Nephron (organoid): ENCODE data around the gene FAM120B.

Experiments used
- H3K27ac Mint-ChIP-seq, 3 experiments: 2 replicates each; pipeline ENCODE4 v1.8.0; 2020; ENCODE audit warnings: mixed read lengths in 3 of 3, mild to moderate bottlenecking in 2 of 3, moderate library complexity in 1 of 3
- H3K27me3 Mint-ChIP-seq: 2 replicates; pipeline ENCODE4 v1.8.0; 2021; ENCODE audit warnings: low read depth, mild to moderate bottlenecking, moderate library complexity, mixed read lengths
- H3K36me3 Mint-ChIP-seq: 2 replicates; pipeline ENCODE4 v1.8.0; 2020; ENCODE audit warnings: low read depth, mixed read lengths
- H3K4me1 Mint-ChIP-seq: 2 replicates; pipeline ENCODE4 v1.8.0; 2020; ENCODE audit warnings: mixed read lengths
- H3K4me3 Mint-ChIP-seq, 3 experiments: 2 replicates each; pipeline ENCODE4 v1.8.0; 2020; ENCODE audit warnings: mild to moderate bottlenecking in 3 of 3, mixed read lengths in 3 of 3, moderate library complexity in 2 of 3
- H3K9me3 Mint-ChIP-seq: 2 replicates; pipeline ENCODE4 v1.8.0; 2020; ENCODE audit warnings: mixed read lengths
- TF ChIP-seq, protein P1 (sequence below), 3 experiments: fragments of 200-600 bp; sonication (generic); IDR thresholded peaks; one replicate each; pipeline ENCODE4 v1.5.0; 2021; ENCODE audit warnings: antibody characterized with exemption in 3 of 3; ENCODE audit not compliant: unreplicated experiment in 3 of 3

FAM120B gene

DNA sequence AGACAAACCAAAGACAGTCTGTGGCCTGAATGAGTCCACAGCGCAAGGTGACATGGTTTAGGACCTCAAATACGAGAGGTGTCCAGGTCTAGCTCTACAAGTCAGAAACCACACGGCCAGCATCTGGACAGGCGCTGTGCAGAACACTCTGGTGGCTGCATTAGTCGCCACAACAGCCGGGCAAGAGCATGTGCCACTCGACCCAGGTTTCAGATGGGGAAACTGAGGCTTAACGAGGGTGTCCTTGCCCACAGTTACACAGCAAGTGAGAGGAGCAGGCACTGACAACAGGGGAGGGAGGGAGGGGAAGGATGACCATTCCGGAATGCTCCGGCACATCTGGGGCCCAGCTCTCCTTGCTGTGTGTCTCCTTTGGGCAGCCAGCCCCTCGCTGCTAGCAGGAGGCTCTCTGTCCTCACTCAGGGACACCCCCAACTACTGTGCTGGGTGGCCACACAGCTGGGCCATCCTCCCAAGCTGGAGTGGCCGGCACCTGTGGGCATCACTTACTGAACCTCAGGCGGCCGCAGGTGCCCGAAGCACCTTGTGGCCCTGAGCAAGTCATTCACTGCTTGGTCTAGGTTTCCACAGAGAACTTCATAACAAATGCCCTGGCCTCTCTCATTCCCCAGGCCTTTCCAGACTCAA, 22.3 kb upstream of the FAM120B start:
- Mint-ChIP-seq H3K36me3 (peaks cover 13% of the 10 kb centered on the region), H3K4me3 (no peak overlapping the region), H3K27ac (no peak overlapping the region), H3K9me3 (no peaks in the 10 kb centered on the region), H3K4me1 (peaks cover 61% of the 10 kb centered on the region), H3K27me3 (peaks cover 57% of the 10 kb centered on the region)
- TF ChIP-seq, protein P1, sequence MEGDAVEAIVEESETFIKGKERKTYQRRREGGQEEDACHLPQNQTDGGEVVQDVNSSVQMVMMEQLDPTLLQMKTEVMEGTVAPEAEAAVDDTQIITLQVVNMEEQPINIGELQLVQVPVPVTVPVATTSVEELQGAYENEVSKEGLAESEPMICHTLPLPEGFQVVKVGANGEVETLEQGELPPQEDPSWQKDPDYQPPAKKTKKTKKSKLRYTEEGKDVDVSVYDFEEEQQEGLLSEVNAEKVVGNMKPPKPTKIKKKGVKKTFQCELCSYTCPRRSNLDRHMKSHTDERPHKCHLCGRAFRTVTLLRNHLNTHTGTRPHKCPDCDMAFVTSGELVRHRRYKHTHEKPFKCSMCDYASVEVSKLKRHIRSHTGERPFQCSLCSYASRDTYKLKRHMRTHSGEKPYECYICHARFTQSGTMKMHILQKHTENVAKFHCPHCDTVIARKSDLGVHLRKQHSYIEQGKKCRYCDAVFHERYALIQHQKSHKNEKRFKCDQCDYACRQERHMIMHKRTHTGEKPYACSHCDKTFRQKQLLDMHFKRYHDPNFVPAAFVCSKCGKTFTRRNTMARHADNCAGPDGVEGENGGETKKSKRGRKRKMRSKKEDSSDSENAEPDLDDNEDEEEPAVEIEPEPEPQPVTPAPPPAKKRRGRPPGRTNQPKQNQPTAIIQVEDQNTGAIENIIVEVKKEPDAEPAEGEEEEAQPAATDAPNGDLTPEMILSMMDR (IDR thresholded peaks at IDR 0.05; ENCODE audit: unreplicated experiment in 3 of 3), result no peak

DNA sequence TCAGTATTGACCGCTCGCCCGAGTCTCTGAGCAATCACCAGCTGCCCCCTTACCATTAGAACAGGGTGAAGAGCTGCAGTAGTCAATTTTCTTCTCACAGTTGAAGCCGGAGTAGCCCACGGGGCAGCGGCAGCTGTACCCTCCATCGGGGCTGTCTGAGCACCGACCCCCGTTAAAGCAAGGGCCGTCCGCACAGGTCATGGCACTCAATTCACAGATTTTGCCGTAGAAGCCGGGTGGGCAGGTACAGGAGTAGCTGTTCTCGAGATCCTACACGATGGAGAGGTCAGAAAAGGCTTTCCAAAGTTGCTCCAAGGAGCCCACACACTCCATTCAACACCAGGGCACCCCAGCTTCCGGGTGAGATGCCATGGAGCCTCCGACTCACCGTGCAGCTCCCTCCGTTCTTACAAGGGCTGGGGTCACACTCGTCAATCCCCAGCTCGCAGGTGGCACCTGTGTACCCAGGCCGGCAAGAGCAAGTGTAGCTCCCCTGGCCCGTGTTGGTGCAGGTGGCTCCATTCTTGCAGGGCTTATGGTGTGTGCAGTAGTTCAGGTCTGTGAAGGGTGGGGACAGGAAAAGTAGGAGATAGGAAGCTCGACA, 21.6 kb upstream of the FAM120B start:
- peaks cover 57% of the 10 kb centered on the region for H3K27me3 Mint-ChIP-seq
- peaks cover 53% of the 10 kb centered on the region for H3K4me1 Mint-ChIP-seq
- H3K9me3 Mint-ChIP-seq, result no peaks in the 10 kb centered on the region
- TF ChIP-seq, protein P1 (IDR thresholded peaks at IDR 0.05; ENCODE audit: unreplicated experiment in 3 of 3), result no peak
- peak overlapping the region; percentile 29 to 89 (median 53) for H3K4me3 Mint-ChIP-seq
- H3K27ac Mint-ChIP-seq, result peak overlapping the region in 1 of 3 experiments; percentile 42
- H3K36me3 Mint-ChIP-seq, result peaks cover 13% of the 10 kb centered on the region

DNA sequence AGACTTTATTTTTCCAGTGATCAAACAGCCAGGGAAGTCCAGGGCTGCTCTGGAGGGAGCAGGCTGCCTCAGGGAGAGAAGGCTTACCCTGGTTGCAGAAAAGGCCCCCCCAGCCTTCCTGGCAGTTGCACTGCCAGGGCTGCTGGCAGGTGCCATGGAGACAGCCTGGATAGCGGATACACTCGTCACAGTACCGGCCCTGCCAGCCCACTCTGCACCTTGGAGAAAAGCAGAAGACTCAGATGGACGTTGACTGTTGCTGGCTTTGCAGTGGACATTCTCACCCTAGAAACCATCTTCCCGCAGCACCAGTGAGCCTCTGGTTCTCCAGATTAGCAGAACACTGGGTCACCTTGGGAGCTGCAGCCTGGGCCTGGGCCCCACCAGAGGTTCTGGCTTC, 21.1 kb upstream of the FAM120B start:
- H3K4me3 Mint-ChIP-seq, result peak overlapping the region; percentile 48 to 89 (median 53)
- H3K27ac Mint-ChIP-seq, result peak overlapping the region in 1 of 3 experiments; percentile 42
- TF ChIP-seq, protein P1 (IDR thresholded peaks at IDR 0.05; ENCODE audit: unreplicated experiment in 3 of 3), result no peak
- H3K4me1 Mint-ChIP-seq, result peaks cover 50% of the 10 kb centered on the region
- peaks cover 62% of the 10 kb centered on the region for H3K27me3 Mint-ChIP-seq
- H3K36me3 Mint-ChIP-seq, result peaks cover 13% of the 10 kb centered on the region
- no peaks in the 10 kb centered on the region for H3K9me3 Mint-ChIP-seq

DNA sequence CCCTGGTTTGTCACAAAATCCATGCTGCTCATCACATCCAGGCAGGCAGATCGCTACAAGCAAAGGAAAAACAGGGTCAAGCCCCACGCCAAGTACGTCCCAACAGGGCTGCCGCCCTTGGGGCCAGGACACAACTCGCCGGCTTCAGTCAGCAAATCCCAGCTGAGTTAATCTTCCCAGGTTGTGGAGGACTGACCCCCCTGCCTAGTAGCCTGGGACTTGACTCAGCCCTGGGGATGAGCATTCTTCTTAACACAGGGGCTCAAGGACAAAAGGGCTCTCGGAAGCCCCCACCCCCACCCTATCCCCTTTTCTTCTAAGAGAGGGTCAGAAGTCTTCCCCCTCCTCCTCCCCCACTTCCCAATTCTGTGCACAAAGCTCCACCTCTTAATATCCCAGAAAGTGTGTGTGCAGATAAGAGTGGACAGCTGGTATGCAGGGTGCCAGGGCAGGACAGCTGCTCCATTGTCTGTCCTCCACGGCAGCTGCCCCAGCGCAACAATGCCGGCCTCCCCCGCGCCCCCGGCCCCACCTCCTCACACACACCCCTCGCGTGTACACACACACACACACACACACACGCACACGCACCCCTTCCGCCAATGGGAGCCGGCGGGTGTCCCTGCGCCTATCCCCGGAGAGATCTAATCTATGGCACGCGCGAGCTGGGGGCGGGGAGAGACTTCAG, 20.2 kb upstream of the FAM120B start:
- Mint-ChIP-seq H3K4me1 (peaks cover 42% of the 10 kb centered on the region), H3K9me3 (no peaks in the 10 kb centered on the region), H3K4me3 (peak overlapping the region; percentile 75 to 89 (median 81)), H3K36me3 (peaks cover 13% of the 10 kb centered on the region), H3K27ac (peak overlapping the region; percentile 58 to 63 (median 58)), H3K27me3 (peaks cover 59% of the 10 kb centered on the region)
- TF ChIP-seq, protein P1 (IDR thresholded peaks at IDR 0.05; ENCODE audit: unreplicated experiment in 3 of 3), result no peak

DNA sequence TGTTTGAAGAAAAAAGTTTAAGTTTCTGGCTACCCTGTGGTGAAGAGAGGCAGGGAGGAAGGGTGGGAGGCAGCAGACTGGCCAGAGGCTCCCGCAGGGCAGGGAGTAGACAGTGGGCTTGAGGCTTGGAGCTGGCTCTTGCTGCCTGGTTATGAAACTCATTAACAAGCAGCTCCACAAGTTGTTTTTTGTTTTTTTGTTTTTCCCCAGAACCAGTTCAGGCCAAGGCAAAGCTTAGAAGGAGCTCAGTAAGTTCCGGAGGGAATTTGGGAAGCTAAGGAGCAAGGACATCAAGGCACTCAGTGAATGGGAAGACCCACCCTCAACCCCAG, 19.7 kb upstream of the FAM120B start:
- peaks cover 46% of the 10 kb centered on the region for H3K4me1 Mint-ChIP-seq
- TF ChIP-seq, protein P1 (IDR thresholded peaks at IDR 0.05; ENCODE audit: unreplicated experiment in 3 of 3), result no peak
- peak overlapping the region; percentile 75 to 89 (median 81) for H3K4me3 Mint-ChIP-seq
- peak overlapping the region; percentile 58 to 63 (median 58) for H3K27ac Mint-ChIP-seq
- H3K27me3 Mint-ChIP-seq, result peaks cover 60% of the 10 kb centered on the region
- no peaks in the 10 kb centered on the region for H3K9me3 Mint-ChIP-seq
- H3K36me3 Mint-ChIP-seq, result peaks cover 9% of the 10 kb centered on the region
